C4-2B (cell line): ENCODE measurements around the gene GRB10.

Experiments used
- ZFX ChIP-seq: fragments of 450-650 bp; IDR thresholded peaks from 2 replicates; pipeline ENCODE4 v1.6.1; 2017
- TF ChIP-seq, protein P1 (sequence below): fragments of 450-650 bp; conservative IDR thresholded peaks from 2 replicates; pipeline ENCODE4 v1.5.1; 2017; ENCODE audit warnings: mild to moderate bottlenecking

DNA sequence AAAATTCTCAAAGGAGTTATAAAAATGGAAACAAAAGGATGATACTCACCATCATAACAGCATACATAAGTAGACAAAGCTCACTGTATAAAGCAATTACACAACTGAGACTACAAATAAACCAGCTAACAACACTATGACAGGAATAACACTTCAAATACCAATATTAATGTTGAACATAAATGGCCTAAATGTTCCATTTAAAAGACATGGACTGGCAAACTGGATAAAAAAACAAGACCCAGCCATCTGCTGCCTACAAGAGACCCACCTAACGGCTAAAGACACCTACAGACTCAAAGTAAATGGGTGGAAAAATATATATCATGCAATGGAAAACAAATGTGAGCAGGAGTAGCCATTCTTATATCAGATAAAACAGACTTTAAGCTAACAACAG is 148.3 kb downstream of the GRB10 start:
- TF ChIP-seq, protein P1, sequence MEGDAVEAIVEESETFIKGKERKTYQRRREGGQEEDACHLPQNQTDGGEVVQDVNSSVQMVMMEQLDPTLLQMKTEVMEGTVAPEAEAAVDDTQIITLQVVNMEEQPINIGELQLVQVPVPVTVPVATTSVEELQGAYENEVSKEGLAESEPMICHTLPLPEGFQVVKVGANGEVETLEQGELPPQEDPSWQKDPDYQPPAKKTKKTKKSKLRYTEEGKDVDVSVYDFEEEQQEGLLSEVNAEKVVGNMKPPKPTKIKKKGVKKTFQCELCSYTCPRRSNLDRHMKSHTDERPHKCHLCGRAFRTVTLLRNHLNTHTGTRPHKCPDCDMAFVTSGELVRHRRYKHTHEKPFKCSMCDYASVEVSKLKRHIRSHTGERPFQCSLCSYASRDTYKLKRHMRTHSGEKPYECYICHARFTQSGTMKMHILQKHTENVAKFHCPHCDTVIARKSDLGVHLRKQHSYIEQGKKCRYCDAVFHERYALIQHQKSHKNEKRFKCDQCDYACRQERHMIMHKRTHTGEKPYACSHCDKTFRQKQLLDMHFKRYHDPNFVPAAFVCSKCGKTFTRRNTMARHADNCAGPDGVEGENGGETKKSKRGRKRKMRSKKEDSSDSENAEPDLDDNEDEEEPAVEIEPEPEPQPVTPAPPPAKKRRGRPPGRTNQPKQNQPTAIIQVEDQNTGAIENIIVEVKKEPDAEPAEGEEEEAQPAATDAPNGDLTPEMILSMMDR, result no peak
- no peak for TF ChIP-seq ZFX
